H1 (cell line): ENCODE measurements around the gene ASTL. TPM values are rescaled to one million over a fixed set of nuclear protein-coding genes. Genes with fewer than 3 reads are reported as not detected.

Experiments
- CTCF ChIA-PET: fragments of 300-600 bp; sonication (Branson Sonifier 250); formaldehyde crosslinking; loops from one replicate; lab custom pipeline; 2021; ENCODE audit not compliant: partially characterized antibody; lab: Charles Lee
- POLR2A ChIA-PET: fragments of 300-600 bp; sonication (Branson Sonifier 250); formaldehyde crosslinking; loops from one replicate; lab custom pipeline; 2021; ENCODE audit warnings: inconsistent platforms; ENCODE audit not compliant: partially characterized antibody; lab: Charles Lee
- DNase-seq, 2 experiments: peaks; one replicate each; pipeline versions ENCODE4 v3.0.0 to v3.0.0-alpha.2; 2010 to 2022; ENCODE audit warnings: low spot score in 2 of 2, low read depth in 1 of 2, mixed read lengths in 1 of 2
- FAIRE-seq: peaks from 2 replicates; lab custom pipeline; 2011; peaks lifted over from hg19 to GRCh38; lab: Jason Lieb, UNC
- H2AFZ ChIP-seq: 2 replicates; pipeline ENCODE4 v1.8.1; 2012; ENCODE audit warnings: low read length, inconsistent platforms
- H2AK5ac ChIP-seq: 2 replicates; pipeline ENCODE4 v1.6.1; 2013; ENCODE audit warnings: low read depth, low read length
- H2BK120ac ChIP-seq: replicated peaks from 2 replicates; pipeline ENCODE3; 2013; ENCODE audit warnings: low read depth, low read length, inconsistent platforms
- H2BK12ac ChIP-seq: 2 replicates; pipeline ENCODE4 v1.6.1; 2013; ENCODE audit warnings: low read depth, low read length
- H2BK15ac ChIP-seq: 2 replicates; pipeline ENCODE4 v1.6.1; 2013; ENCODE audit warnings: low read length
- H2BK20ac ChIP-seq: 2 replicates; pipeline ENCODE4 v1.6.1; 2013; ENCODE audit warnings: low read length
- H2BK5ac ChIP-seq: 2 replicates; pipeline ENCODE4 v1.6.1; 2013; ENCODE audit warnings: low read depth, low read length
- H3K14ac ChIP-seq: 2 replicates; pipeline ENCODE4 v1.6.1; 2013; ENCODE audit warnings: inconsistent platforms; ENCODE audit not compliant: insufficient read length
- H3K18ac ChIP-seq: 2 replicates; pipeline ENCODE4 v1.6.1; 2013; ENCODE audit warnings: low read length; ENCODE audit errors: extremely low read depth
- H3K23ac ChIP-seq: 2 replicates; pipeline ENCODE4 v1.6.1; 2013; ENCODE audit warnings: inconsistent platforms; ENCODE audit not compliant: insufficient read length
- H3K23me2 ChIP-seq: 2 replicates; pipeline ENCODE4 v1.6.1; 2013; ENCODE audit warnings: low read depth, low read length
- H3K27ac ChIP-seq: 2 replicates; pipeline ENCODE4 v1.6.1; 2011; ENCODE audit warnings: low read depth, low read length, inconsistent platforms
- H3K27me3 ChIP-seq, 4 experiments: replicated peaks in 1 of 4; 1 replicate in 1 of 4; 2 replicates in 3 of 4; pipeline versions ENCODE4 v1.6.1 to v1.8.1; 2011 to 2013; ENCODE audit warnings: low read length in 3 of 4, mild to moderate bottlenecking in 3 of 4, inconsistent platforms in 2 of 4, mixed read lengths in 2 of 4, moderate library complexity in 1 of 4; ENCODE audit not compliant: control insufficient read depth in 3 of 4, insufficient read depth in 3 of 4; ENCODE audit errors: extremely low read depth in 1 of 4
- H3K36me3 ChIP-seq, 4 experiments: 2 replicates each; pipeline versions ENCODE4 v1.6.1 to v1.8.1; 2011 to 2013; ENCODE audit warnings: mild to moderate bottlenecking in 4 of 4, low read length in 3 of 4, moderate library complexity in 2 of 4, control low read depth in 1 of 4, inconsistent platforms in 1 of 4; ENCODE audit not compliant: insufficient read depth in 4 of 4, control insufficient read depth in 2 of 4
- H3K4ac ChIP-seq: replicated peaks from 2 replicates; pipeline ENCODE3; 2013; ENCODE audit warnings: low read length, low read depth, mixed read lengths, inconsistent platforms; ENCODE audit not compliant: insufficient read length
- H3K4me1 ChIP-seq, 4 experiments: replicated peaks in 1 of 4; 1 replicate in 1 of 4; 2 replicates in 3 of 4; pipeline versions ENCODE4 v1.6.1 to v1.8.1; 2011 to 2013; ENCODE audit warnings: low read length in 3 of 4, inconsistent platforms in 2 of 4, mixed read lengths in 1 of 4; ENCODE audit not compliant: insufficient read depth in 4 of 4, control insufficient read depth in 3 of 4
- H3K4me2 ChIP-seq, 2 experiments: 2 replicates each; pipeline versions ENCODE4 v1.6.1 to v1.8.1; 2011 to 2013; ENCODE audit warnings: low read depth in 2 of 2, low read length in 2 of 2, control low read depth in 1 of 2, inconsistent platforms in 1 of 2, mild to moderate bottlenecking in 1 of 2; ENCODE audit not compliant: insufficient read depth in 1 of 2
- H3K4me3 ChIP-seq, 4 experiments: fragments of 200-600, 300-600 bp in 1 of 4; sonication (generic), shearing (Covaris generic), sonication (Bioruptor Twin) in 1 of 4; 2 replicates each; pipeline versions ENCODE4 v1.5.1 to v1.8.1; 2011 to 2016; ENCODE audit warnings: low read length in 4 of 4, low read depth in 3 of 4, control low read depth in 2 of 4, inconsistent platforms in 2 of 4, mild to moderate bottlenecking in 2 of 4, mixed read lengths in 1 of 4, moderate library complexity in 1 of 4; ENCODE audit not compliant: insufficient read depth in 2 of 4; ENCODE audit errors: extremely low read depth in 1 of 4
- H3K56ac ChIP-seq: replicated peaks from 2 replicates; pipeline ENCODE3; 2013; ENCODE audit warnings: low read depth, mild to moderate bottlenecking, mixed read lengths, low read length, inconsistent platforms; ENCODE audit not compliant: insufficient read length
- H3K79me1 ChIP-seq: 2 replicates; pipeline ENCODE4 v1.6.1; 2013; ENCODE audit warnings: low read depth, low read length, control low read depth
- H3K79me2 ChIP-seq, 2 experiments: 2 replicates each; pipeline versions ENCODE4 v1.6.1 to v1.8.1; 2012 to 2013; ENCODE audit warnings: low read length in 2 of 2, mild to moderate bottlenecking in 2 of 2, inconsistent platforms in 1 of 2; ENCODE audit not compliant: insufficient read depth in 2 of 2, control insufficient read depth in 1 of 2
- H3K9ac ChIP-seq, 4 experiments: replicated peaks in 1 of 4; 1 replicate in 1 of 4; 2 replicates in 3 of 4; pipeline versions ENCODE4 v1.6.1 to v1.8.1; 2011 to 2013; ENCODE audit warnings: low read depth in 3 of 4, low read length in 3 of 4, control low read depth in 2 of 4, mild to moderate bottlenecking in 2 of 4, moderate library complexity in 2 of 4, inconsistent platforms in 1 of 4; ENCODE audit errors: extremely low read depth in 1 of 4
- H3K9me3 ChIP-seq, 2 experiments: 2 replicates each; pipeline versions ENCODE4 v1.6.1 to v1.8.1; 2012 to 2013; ENCODE audit warnings: mild to moderate bottlenecking in 2 of 2, moderate library complexity in 2 of 2, control low read depth in 1 of 2, inconsistent platforms in 1 of 2, low read depth in 1 of 2, low read length in 1 of 2, mixed read lengths in 1 of 2; ENCODE audit not compliant: insufficient read depth in 2 of 2
- H4K20me1 ChIP-seq, 2 experiments: replicated peaks in 1 of 2; 2 replicates each; pipeline versions ENCODE3 to v1.8.1; 2011 to 2013; ENCODE audit warnings: inconsistent platforms in 2 of 2, low read length in 2 of 2, mild to moderate bottlenecking in 1 of 2; ENCODE audit not compliant: insufficient read depth in 2 of 2, control insufficient read depth in 1 of 2
- H4K5ac ChIP-seq: 2 replicates; pipeline ENCODE4 v1.6.1; 2013; ENCODE audit warnings: low read length, low read depth, mixed read lengths, inconsistent platforms; ENCODE audit not compliant: insufficient read length
- H4K8ac ChIP-seq: 2 replicates; pipeline ENCODE4 v1.8.0; 2013; ENCODE audit warnings: mild to moderate bottlenecking, moderate library complexity, low read length, inconsistent platforms; ENCODE audit not compliant: insufficient read depth; ENCODE audit errors: extremely low read depth
- H4K91ac ChIP-seq: replicated peaks from 2 replicates; pipeline ENCODE3; 2013; ENCODE audit warnings: low read length, mixed read lengths, inconsistent platforms; ENCODE audit not compliant: insufficient read length
- BACH1 ChIP-seq: IDR thresholded peaks from 2 replicates; pipeline ENCODE4 v1.6.1; 2012; ENCODE audit warnings: low read length, improper control_type of control experiment
- CEBPB ChIP-seq: IDR thresholded peaks from 2 replicates; pipeline ENCODE4 v1.6.1; 2012; ENCODE audit warnings: low read depth, low read length
- EGR1 ChIP-seq: IDR thresholded peaks from 2 replicates; pipeline ENCODE4 v1.6.1; 2011; ENCODE audit warnings: low read depth, low read length, borderline replicate concordance
- EP300 ChIP-seq, 2 experiments: IDR thresholded peaks; 1 replicate in 1 of 2; 2 replicates in 1 of 2; pipeline ENCODE4 v1.6.1; 2011 to 2012; ENCODE audit warnings: low read depth in 2 of 2, low read length in 2 of 2, mild to moderate bottlenecking in 2 of 2, borderline replicate concordance in 1 of 2, inconsistent platforms in 1 of 2, moderate library complexity in 1 of 2
- GTF2F1 ChIP-seq: IDR thresholded peaks from 2 replicates; pipeline ENCODE4 v1.6.1; 2012; ENCODE audit warnings: low read depth, low read length, improper control_type of control experiment, borderline replicate concordance
- HDAC2 ChIP-seq, 2 experiments: fragments of 300-600 bp in 1 of 2; sonication (generic) in 1 of 2; IDR thresholded peaks; 2 replicates each; pipeline ENCODE4 v1.6.1; 2011 to 2012; ENCODE audit warnings: low read depth in 2 of 2, low read length in 2 of 2, mild to moderate bottlenecking in 2 of 2, moderate library complexity in 2 of 2, borderline replicate concordance in 1 of 2, inconsistent platforms in 1 of 2
- JUND ChIP-seq: IDR thresholded peaks from 2 replicates; pipeline ENCODE4 v1.6.1; 2011; ENCODE audit warnings: mild to moderate bottlenecking, improper control_type of control experiment, low read length
- MAFK ChIP-seq: IDR thresholded peaks from 2 replicates; pipeline ENCODE4 v1.6.1; 2012; ENCODE audit warnings: low read depth, mild to moderate bottlenecking, improper control_type of control experiment, low read length
- PHF8 ChIP-seq: fragments of 200-600 bp; sonication (generic); conservative IDR thresholded peaks from 2 replicates; pipeline ENCODE4 v1.7.1; 2012; ENCODE audit warnings: low read depth, mild to moderate bottlenecking, inconsistent platforms, low read length, moderate library complexity
- RAD21 ChIP-seq, 2 experiments: IDR thresholded peaks in 1 of 2; conservative IDR thresholded peaks in 1 of 2; 2 replicates each; pipeline ENCODE4 v1.6.1; 2011; ENCODE audit warnings: low read depth in 2 of 2, low read length in 2 of 2, improper control_type of control experiment in 1 of 2, inconsistent platforms in 1 of 2, mild to moderate bottlenecking in 1 of 2, moderate library complexity in 1 of 2
- RNF2 ChIP-seq: fragments of 200-900, 300-1000 bp; sonication (generic); IDR thresholded peaks from 2 replicates; pipeline ENCODE4 v1.7.1; 2016; ENCODE audit warnings: borderline replicate concordance, low read depth, mild to moderate bottlenecking, antibody characterized with exemption, low read length; ENCODE audit not compliant: poor library complexity, severe bottlenecking; ENCODE audit errors: missing control alignments
- SP1 ChIP-seq: IDR thresholded peaks from 2 replicates; pipeline ENCODE4 v1.6.1; 2011; ENCODE audit warnings: low read depth, low read length
- TEAD4 ChIP-seq: IDR thresholded peaks from 2 replicates; pipeline ENCODE4 v1.6.1; 2012; ENCODE audit warnings: low read depth, low read length, inconsistent platforms, mixed read lengths
- WGBS, 2 experiments: shearing (Covaris generic) in 1 of 2; methylation state at CpG; one replicate each; pipeline versions ENCODE4 v1.1.6 to v1.1.7; 2013 to 2015; ENCODE audit warnings: low lambda C conversion rate in 2 of 2, mixed read lengths in 2 of 2, inconsistent platforms in 1 of 2, low coverage in 1 of 2, missing lambda C conversion rate in 1 of 2; ENCODE audit not compliant: insufficient replicate concordance in 2 of 2, insufficient coverage in 1 of 2, insufficient read length in 1 of 2; ENCODE audit errors: extremely low coverage in 1 of 2, missing lambda C conversion rate in 1 of 2; 5-methylcytosine and 5-hydroxymethylcytosine counted together
- polyA plus RNA-seq, 7 experiments: library from polyadenylated mRNA; depleted of rRNA in 3 of 7; stranded (reverse) in 5 of 7; unstranded in 2 of 7; fragments of >200 nt in 5 of 7; fragments of 200-250 nt in 2 of 7; gene quantifications; 1 replicate in 5 of 7; 2 replicates in 1 of 7; 4 replicates in 1 of 7; pipeline versions ENCODE4 v1.2.1 to v1.2.3, GENCODE V29; 2011 to 2013; ENCODE audit warnings: missing spikeins in 2 of 7, mixed read lengths in 2 of 7
- total RNA-seq: library from RNA; stranded (reverse); fragmentation: NEBNext Ultra II Directional; extraction: Animal tissue kit (Norgen Biotek cat#: 25700); gene quantifications from 2 replicates; pipeline ENCODE4 v1.2.1, GENCODE V29; 2021

ASTL gene
- total and polyA plus RNA-seq, 2 of the 8 experiments (the other 6 are each of a cell fraction or from before 2014, with no cell fraction given) = 0.60 to 1.4 TPM

DNA sequence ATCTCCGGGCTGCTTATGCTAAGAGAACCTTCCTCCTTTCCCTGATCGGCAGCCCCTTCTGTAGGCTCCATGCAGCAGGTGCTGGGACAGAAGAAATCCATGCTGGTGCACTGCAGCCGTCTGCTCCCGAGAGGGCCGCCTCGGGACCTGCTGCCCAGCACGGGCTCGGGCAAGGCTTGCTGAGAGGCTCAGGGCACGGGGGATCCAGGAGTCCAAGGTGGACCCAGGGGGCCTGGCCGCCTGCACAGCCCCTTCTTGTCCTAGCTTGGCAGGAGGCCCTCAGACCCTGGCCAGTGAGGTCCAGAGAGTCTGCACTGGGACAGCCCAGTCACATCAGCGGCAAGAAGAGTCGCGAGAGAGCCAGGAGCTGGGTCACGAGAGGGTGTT is 20.2 kb upstream of the ASTL start:
- no peaks in the 10 kb centered on the region for H3K79me2 ChIP-seq
- CTCF ChIA-PET = interaction anchor here (0.8 to 2.9 kb wide), 8 partner anchors 8 to 136 kb away, joined by 3 to 15 read pairs (median 6); partner anchors contain the start of genes ADRA2B and ASTL
- TF ChIP-seq PHF8 = no peak
- no peak for TF ChIP-seq TEAD4
- TF ChIP-seq CEBPB = no peak
- no peak for TF ChIP-seq RNF2
- no peak for TF ChIP-seq MAFK
- TF ChIP-seq RAD21 (IDR thresholded peaks at IDR 0.05 in 1 of 2, conservative IDR thresholded peaks at IDR 0.05 in 1 of 2; ENCODE audit: low read depth in 2 of 2, low read length in 2 of 2) = no peak
- no peak for TF ChIP-seq BACH1
- TF ChIP-seq EP300 (IDR thresholded peaks at IDR 0.05; ENCODE audit: borderline replicate concordance in 1 of 2, low read depth in 2 of 2, low read length in 2 of 2) = no peak
- TF ChIP-seq EGR1 = no peak
- TF ChIP-seq HDAC2 (IDR thresholded peaks at IDR 0.05; ENCODE audit: borderline replicate concordance in 1 of 2, low read depth in 2 of 2, low read length in 2 of 2) = no peak
- TF ChIP-seq JUND = no peak
- no peak for TF ChIP-seq GTF2F1
- TF ChIP-seq SP1 = no peak

More for the DNA sequence above, 20.2 kb upstream of the ASTL start:
- Histone ChIP-seq H2AK5ac (no peak overlapping the region), H4K8ac (no peak overlapping the region), H3K4me1 (peaks cover 0 to 4% (median 0%) of the 10 kb centered on the region in 4 experiments; a peak in 1 of 7 replicates), H2BK20ac (no peak overlapping the region), H3K18ac (no peak overlapping the region; the same call in 1 of the 2 replicates), H3K56ac (no peak overlapping the region), H4K5ac (no peak overlapping the region), H2BK12ac (no peak overlapping the region), H4K20me1 (no peaks in the 10 kb centered on the region), H3K27me3 (no peaks in the 10 kb centered on the region), H3K14ac (no peak overlapping the region), H3K79me1 (no peaks in the 10 kb centered on the region), H3K9me3 (no peaks in the 10 kb centered on the region), H3K27ac (no peak overlapping the region), H3K23me2 (no peaks in the 10 kb centered on the region), H3K36me3 (no peaks in the 10 kb centered on the region), H2BK120ac (no peak overlapping the region), H2BK5ac (0 out of 2 replicates have a peak overlapping the region, but pooled peaks have one; percentile 16), H3K4ac (no peak overlapping the region), H3K9ac (no peak overlapping the region), H3K4me2 (no peak overlapping the region), H3K4me3 (no peak overlapping the region), H4K91ac (peak overlapping the region; percentile 47), H2AFZ (no peak overlapping the region), H3K23ac (no peak overlapping the region), H2BK15ac (no peak overlapping the region)
- 88% methylated on average over 14 of the region's 14 CpGs; no CpG with 5 or more reads in 1 of the 2 experiments for WGBS, 2 experiments
- FAIRE-seq (no peak), DNase-seq (no peak)
- POLR2A ChIA-PET = interaction anchor here (0.7 kb wide), 1 partner anchor 14 kb away, joined by 3 read pairs; the partner anchor contains the start of gene DUSP2
